Hepatocyte (in vitro differentiated cells): ENCODE results near the gene RABGAP1L. TPM values are rescaled to one million over a fixed set of nuclear protein-coding genes. Genes with fewer than 3 reads are reported as not detected.

ENCODE experiments used
- DNase-seq: peaks from one replicate; pipeline ENCODE4 v3.0.0-alpha.2; 2016; ENCODE audit warnings: low spot score
- H2AFZ ChIP-seq: fragments of 200-600 bp; sonication (generic); 2 replicates; pipeline ENCODE4 v1.6.0; 2016; ENCODE audit warnings: antibody characterized with exemption, mild to moderate bottlenecking
- H3K27ac ChIP-seq: fragments of 200-600 bp; sonication (generic); 2 replicates; pipeline ENCODE4 v1.5.1; 2016; ENCODE audit warnings: mild to moderate bottlenecking
- H3K27me3 ChIP-seq: fragments of 200-600 bp; sonication (generic); 2 replicates; pipeline ENCODE4 v1.6.1; 2016
- H3K36me3 ChIP-seq: fragments of 200-600 bp; sonication (generic); replicated peaks from 2 replicates; pipeline ENCODE4 v1.5.1; 2016; ENCODE audit warnings: low read depth; ENCODE audit not compliant: insufficient read depth
- H3K4me1 ChIP-seq: fragments of 200-600 bp; sonication (generic); 2 replicates; pipeline ENCODE4 v1.5.1; 2016; ENCODE audit warnings: mild to moderate bottlenecking, moderate library complexity; ENCODE audit not compliant: insufficient read depth
- H3K4me2 ChIP-seq: fragments of 200-600 bp; sonication (generic); 2 replicates; pipeline ENCODE4 v1.6.0; 2016
- H3K4me3 ChIP-seq: fragments of 200-600 bp; sonication (generic); 2 replicates; pipeline ENCODE4 v1.5.1; 2016; ENCODE audit warnings: mild to moderate bottlenecking
- H3K79me2 ChIP-seq: fragments of 200-600 bp; sonication (generic); 2 replicates; pipeline ENCODE4 v1.6.0; 2017; ENCODE audit warnings: mild to moderate bottlenecking
- H3K9me2 ChIP-seq: fragments of 200-600 bp; sonication (generic); replicated peaks from 2 replicates; pipeline ENCODE4 v1.6.0; 2017; ENCODE audit warnings: mild to moderate bottlenecking; ENCODE audit not compliant: insufficient read depth
- H3K9me3 ChIP-seq: fragments of 200-600 bp; sonication (generic); 2 replicates; pipeline ENCODE4 v1.5.1; 2016; ENCODE audit warnings: low read depth, mild to moderate bottlenecking
- H4K20me1 ChIP-seq: fragments of 200-600 bp; sonication (generic); 2 replicates; pipeline ENCODE4 v1.6.0; 2016; ENCODE audit warnings: mild to moderate bottlenecking; ENCODE audit not compliant: insufficient read depth, poor library complexity, severe bottlenecking
- CTCF ChIP-seq: fragments of 200-600 bp; sonication (generic); IDR thresholded peaks from 2 replicates; pipeline ENCODE4 v1.5.1; 2016; ENCODE audit warnings: antibody characterized with exemption, mild to moderate bottlenecking; ENCODE audit not compliant: poor library complexity
- EZH2 ChIP-seq: fragments of 200-600 bp; sonication (generic); IDR thresholded peaks from 2 replicates; pipeline ENCODE4 v1.6.1; 2016; ENCODE audit warnings: antibody characterized with exemption, mild to moderate bottlenecking, borderline replicate concordance
- EZH2phosphoT487 ChIP-seq: fragments of 200-600 bp; sonication (generic); IDR thresholded peaks from one replicate; pipeline ENCODE4 v1.6.1; 2018; ENCODE audit warnings: antibody characterized with exemption, mild to moderate bottlenecking, low read depth, moderate library complexity; ENCODE audit not compliant: unreplicated experiment, severe bottlenecking
- WGBS: methylation state at CpG from one replicate; pipeline ENCODE4 v1.1.6; 2016; ENCODE audit warnings: low lambda C conversion rate; ENCODE audit errors: missing lambda C conversion rate; 5-methylcytosine and 5-hydroxymethylcytosine counted together
- polyA plus RNA-seq: library from polyadenylated mRNA; unstranded; fragments of >200 nt; fragmentation: Nextera tagmentation; extraction: Ambion mirVana; gene quantifications from 2 replicates; pipeline ENCODE4 v1.2.1, GENCODE V29; 2016
- total RNA-seq: library from RNA; depleted of rRNA; stranded (reverse); fragments of >200 nt; gene quantifications from 2 replicates; pipeline ENCODE4 v1.2.3, GENCODE V29; 2014

The RABGAP1L gene
- total and polyA plus RNA-seq, 2 experiments from 2014 or later, result 15.0 to 41.8 TPM

GRCh38 chr1:174984952-174985351 lies 825.6 kb downstream of the RABGAP1L start:
- H3K27me3 ChIP-seq, result no peaks in the 10 kb centered on the region
- H3K9me3 ChIP-seq, result no peaks in the 10 kb centered on the region
- WGBS, result 92% methylated on average over 4 of the region's 4 CpGs
- no peak overlapping the region for H3K4me3 ChIP-seq
- H3K4me1 ChIP-seq, result no peaks in the 10 kb centered on the region
- no peaks in the 10 kb centered on the region for H3K36me3 ChIP-seq
- H3K9me2 ChIP-seq, result no peaks in the 10 kb centered on the region
- no peak overlapping the region for H3K4me2 ChIP-seq
- DNase-seq, result no peak
- TF ChIP-seq EZH2 (no peak), EZH2phosphoT487 (no peak), CTCF (no peak)
- H3K27ac ChIP-seq, result no peak overlapping the region
- H2AFZ ChIP-seq, result no peak overlapping the region
- no peaks in the 10 kb centered on the region for H4K20me1 ChIP-seq
- H3K79me2 ChIP-seq, result no peaks in the 10 kb centered on the region

- Histone ChIP-seq H3K9me2 (no peaks in the 10 kb centered on the region), H3K27me3 (no peaks in the 10 kb centered on the region), H3K4me3 (no peak overlapping the region), H3K4me2 (no peak overlapping the region), H4K20me1 (no peaks in the 10 kb centered on the region), H3K79me2 (no peaks in the 10 kb centered on the region), H3K36me3 (no peaks in the 10 kb centered on the region), H3K4me1 (no peaks in the 10 kb centered on the region), H2AFZ (no peak overlapping the region), H3K9me3 (no peaks in the 10 kb centered on the region), H3K27ac (no peak overlapping the region)
- TF ChIP-seq CTCF (no peak), EZH2phosphoT487 (no peak)
- no peak for DNase-seq
These were observed 829.2 kb downstream of the RABGAP1L start for GRCh38 chr1:174988539-174988938.

- no peak overlapping the region for H3K27ac ChIP-seq
- no peaks in the 10 kb centered on the region for H3K9me2 ChIP-seq
- no peaks in the 10 kb centered on the region for H3K27me3 ChIP-seq
- H3K4me1 ChIP-seq, result no peaks in the 10 kb centered on the region
- H2AFZ ChIP-seq, result no peak overlapping the region
- H4K20me1 ChIP-seq, result no peaks in the 10 kb centered on the region
- no peak overlapping the region for H3K4me3 ChIP-seq
- no peaks in the 10 kb centered on the region for H3K9me3 ChIP-seq
- DNase-seq, result no peak
- H3K79me2 ChIP-seq, result no peaks in the 10 kb centered on the region
- TF ChIP-seq EZH2 (no peak), CTCF (no peak), EZH2phosphoT487 (no peak)
- H3K4me2 ChIP-seq, result no peak overlapping the region
- no peaks in the 10 kb centered on the region for H3K36me3 ChIP-seq
- 94% methylated on average over 3 of the region's 3 CpGs for WGBS
These were observed 829.7 kb downstream of the RABGAP1L start for GRCh38 chr1:174988986-174989385.

GRCh38 chr1:174989536-174990220 lies 830.4 kb downstream of the RABGAP1L start:
- H3K4me2 ChIP-seq, result peak overlapping the region; percentile 62

More at GRCh38 chr1:174989536-174990220, 830.4 kb downstream of the RABGAP1L start:
- H3K9me2 ChIP-seq, result no peaks in the 10 kb centered on the region
- H3K9me3 ChIP-seq, result no peaks in the 10 kb centered on the region
- H3K36me3 ChIP-seq, result no peaks in the 10 kb centered on the region
- DNase-seq, result no peak
- no peaks in the 10 kb centered on the region for H3K79me2 ChIP-seq
- WGBS, result 93% methylated on average over 5 of the region's 5 CpGs
- no peak overlapping the region for H3K27ac ChIP-seq
- no peak overlapping the region for H3K4me3 ChIP-seq
- TF ChIP-seq EZH2phosphoT487, result no peak
- H4K20me1 ChIP-seq, result no peaks in the 10 kb centered on the region
- H3K4me1 ChIP-seq, result no peaks in the 10 kb centered on the region
- no peak overlapping the region for H2AFZ ChIP-seq
- H3K27me3 ChIP-seq, result no peaks in the 10 kb centered on the region
